ENCODE data around the gene AHCY.
"Not testable (repeated sequence)": the region's sequence is repeated elsewhere in the genome, so short reads cannot be mapped to it uniquely, and the experiment has no call there.

Gene AHCY

GRCh38 chr20:34302723-34303533 is at the start of gene AHCY:
Gene AHCY (minus strand): TSS chr20:34303355. CDS start chr20:34303270, 85 bp downstream.
- DNase-seq, result peak; percentile 99

DNA sequence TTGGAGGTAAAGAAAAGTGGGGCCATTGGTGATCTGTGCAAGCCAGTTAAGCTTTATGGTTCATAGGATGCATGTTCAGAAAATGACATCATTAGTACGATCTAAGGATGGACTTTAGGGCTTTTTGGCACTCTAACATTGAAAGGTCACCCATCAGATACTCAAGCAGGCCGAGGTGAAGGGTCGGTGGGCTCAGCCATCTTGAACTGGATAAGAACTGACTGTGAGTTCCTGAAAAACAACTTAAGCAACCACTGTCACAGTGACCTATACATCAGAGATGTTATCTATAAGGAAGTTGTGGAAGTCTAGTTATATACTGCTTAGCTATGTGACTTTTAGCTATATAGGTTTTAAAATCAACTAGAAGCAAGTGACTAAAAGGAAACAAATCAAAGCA is 46.9 kb upstream of the AHCY start:
- no peak for DNase-seq

- DNase-seq, result no peak
Measured at GRCh38 chr20:34347571-34347970, 44.4 kb upstream of the AHCY start.

DNA sequence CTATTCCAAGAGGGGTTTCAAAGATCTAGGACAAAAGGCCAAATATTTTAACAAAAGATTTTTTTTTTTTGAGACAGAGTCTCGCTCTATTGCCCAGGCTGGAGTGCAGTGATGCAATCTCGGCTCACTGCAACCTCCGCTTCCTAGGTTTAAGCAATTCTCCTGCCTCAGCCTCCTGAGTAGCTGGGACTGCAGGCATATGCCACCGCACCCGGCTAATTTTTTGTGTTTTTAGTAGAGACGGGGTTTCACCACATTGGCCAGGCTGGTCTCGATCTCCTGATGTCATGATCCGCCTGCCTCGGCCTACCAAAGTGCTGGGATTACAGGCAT is 43.3 kb upstream of the AHCY start:
- not testable (repeated sequence) for DNase-seq

DNA sequence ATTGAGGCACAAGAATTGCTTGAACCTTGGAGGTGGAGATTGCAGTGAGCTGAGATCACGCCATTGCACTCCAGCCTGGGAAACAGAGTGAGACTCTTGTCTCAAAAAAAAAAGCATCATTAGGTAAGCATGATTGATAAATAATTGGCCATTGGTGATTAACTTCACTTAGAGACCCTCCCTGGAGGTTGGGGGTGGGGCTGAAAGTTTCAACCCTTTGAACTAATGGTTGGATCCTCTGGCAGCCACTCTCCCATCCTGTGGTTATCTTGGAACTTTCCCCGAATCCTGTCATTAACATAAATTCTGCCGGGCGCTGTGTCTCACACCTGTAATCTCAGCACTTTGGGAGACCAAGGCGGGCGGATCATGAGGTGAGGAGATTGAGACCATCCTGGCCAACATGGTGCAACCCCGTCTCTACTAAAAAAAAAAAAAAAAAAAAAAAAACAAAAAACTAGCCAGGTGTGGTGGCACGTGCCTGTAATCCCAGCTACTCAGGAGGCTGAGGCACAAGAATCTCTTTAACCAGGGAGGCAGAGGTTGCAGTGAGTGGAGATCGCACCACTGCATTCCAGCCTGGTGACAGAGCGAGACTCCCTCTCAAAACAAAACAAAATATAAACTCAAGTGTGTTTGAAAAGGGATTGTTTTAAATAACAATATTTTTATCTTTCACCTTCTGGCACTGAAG is 42.8 kb upstream of the AHCY start:
- not testable (repeated sequence) for DNase-seq

DNA sequence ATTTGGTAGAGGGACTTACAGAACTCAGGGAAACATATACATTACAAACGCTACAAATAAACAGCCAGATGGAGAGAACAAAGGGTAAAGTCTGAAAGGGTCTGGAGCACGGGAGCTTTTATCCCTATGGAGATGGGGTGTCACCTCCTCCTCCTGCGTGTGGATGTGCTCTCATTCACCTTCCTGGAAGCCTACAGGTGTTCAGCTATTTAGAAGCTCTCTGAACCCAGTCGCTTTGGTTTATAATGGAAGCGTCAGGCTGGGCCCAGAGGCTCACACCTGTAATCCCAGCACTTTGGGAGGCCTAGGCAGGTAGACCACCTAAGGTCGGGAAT is 42.2 kb upstream of the AHCY start:
- DNase-seq, result no peak

GRCh38 chr20:34344238-34344637 is 41.1 kb upstream of the AHCY start:
- DNase-seq, result no peak

DNA sequence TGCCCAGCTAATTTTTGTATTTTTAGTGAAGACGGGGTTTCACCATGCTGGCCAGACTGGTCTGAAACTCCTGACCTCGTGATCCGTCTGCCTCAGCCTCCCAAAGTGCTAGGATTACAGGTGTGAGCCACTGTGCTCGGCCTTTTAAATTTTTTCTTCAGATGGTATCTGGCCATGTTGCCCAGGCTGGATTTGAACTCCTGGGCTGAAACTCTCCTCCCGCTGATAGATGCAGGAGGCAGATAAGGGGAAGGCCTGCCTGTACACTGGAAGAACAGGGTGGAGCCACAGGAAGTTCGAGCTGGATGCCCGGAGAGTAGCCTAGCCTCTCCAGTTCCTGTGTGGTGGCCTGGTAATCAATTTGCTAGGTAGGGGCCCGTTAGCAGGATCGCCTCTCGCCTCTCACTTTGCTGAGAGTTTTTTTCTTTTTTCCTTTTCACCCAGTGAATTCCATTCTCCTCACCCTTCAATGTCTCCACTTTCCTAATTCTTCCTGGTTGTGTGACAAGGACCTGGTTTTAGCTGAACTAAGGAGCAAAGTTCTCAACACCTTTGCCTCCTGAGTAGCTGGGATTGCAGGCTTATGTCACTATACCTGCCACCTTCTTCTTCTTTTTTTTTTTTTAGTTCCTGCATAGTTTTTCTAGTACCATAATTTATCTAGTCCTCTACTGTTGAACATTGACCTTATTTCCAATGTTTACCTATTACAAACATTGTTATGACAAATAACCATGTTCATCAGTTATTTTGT is 40.5 kb upstream of the AHCY start:
- peak; percentile 16 for DNase-seq

DNA sequence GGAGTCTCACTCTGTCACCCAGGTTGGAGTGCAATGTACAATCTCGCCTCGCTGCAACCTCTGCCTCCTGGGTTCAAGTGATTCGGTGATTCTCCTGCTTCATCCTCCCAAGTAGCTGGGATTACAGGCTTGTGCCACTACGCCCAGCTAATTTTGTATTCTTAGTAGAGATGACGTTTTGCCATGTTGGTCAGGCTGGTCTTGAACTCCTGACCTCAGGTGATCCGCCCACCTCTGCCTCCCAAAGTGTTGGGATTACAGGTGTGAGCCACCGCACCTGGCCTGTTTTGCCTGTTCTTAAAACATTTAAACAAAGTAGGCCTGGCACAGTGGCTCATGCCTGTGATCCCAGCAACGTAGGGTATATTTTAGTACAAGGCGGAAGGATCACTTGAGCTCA is 38.0 kb upstream of the AHCY start:
- DNase-seq, result not testable (repeated sequence)

- peak; percentile 24 for DNase-seq
Measured at GRCh38 chr20:34340726-34341125, 37.6 kb upstream of the AHCY start.

GRCh38 chr20:34337982-34338726 is 35.0 kb upstream of the AHCY start:
- no peak for DNase-seq

DNA sequence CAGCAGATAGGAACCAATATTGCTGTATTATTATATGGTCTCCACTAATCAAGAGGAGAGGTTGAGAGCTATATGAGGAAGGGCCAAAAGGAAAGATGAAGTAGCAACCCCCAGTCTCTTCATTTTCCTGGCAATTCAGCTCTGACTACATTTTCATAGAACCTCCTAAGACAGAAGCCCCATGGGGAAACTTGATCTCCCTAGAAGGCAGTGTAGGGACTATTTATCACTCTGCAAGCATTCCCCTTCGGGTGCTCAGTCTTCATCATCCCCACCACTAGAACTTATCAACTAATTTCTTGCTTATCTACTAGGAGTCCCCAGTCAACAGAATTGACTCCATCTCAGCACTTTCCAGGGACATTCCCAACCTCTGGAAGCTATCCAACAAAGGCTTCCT is 34.4 kb upstream of the AHCY start:
- DNase-seq, result no peak

DNA sequence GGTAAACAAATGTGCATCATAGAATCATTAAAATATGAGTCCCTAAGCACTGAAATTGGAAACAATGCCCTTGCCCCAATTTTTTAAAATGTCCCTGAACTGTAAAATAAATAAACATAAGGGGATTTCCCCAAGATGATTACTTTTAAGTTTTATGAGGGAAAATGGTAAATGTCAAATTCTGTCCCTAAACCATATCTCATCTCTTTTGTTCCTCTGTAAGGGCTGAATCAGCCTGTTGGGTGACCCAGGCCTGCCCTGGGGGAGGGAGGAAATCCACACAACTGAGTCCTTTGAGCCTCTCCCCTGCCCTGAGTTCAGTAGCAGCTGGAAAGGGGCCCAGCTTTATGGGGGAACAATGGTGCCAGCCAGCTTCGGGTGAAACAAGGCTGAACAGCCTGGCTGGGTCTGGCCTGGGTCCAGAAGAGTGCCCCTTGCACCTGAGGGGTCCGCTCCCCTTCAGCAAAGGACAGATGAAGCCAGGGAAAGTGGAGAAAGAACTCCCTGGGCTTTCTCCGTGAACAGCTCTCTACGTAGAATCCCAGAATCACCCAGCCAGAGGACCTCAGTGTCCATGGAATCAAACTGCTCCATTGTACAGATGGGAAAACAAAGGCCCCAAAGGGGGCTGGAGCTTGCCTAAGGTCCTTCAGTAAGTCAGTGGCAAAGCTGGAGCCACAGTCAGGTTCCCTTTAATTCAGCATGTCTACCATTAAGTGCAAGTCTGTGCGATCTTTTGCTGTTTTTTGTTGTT is 31.7 kb upstream of the AHCY start:
- no peak for DNase-seq

DNA sequence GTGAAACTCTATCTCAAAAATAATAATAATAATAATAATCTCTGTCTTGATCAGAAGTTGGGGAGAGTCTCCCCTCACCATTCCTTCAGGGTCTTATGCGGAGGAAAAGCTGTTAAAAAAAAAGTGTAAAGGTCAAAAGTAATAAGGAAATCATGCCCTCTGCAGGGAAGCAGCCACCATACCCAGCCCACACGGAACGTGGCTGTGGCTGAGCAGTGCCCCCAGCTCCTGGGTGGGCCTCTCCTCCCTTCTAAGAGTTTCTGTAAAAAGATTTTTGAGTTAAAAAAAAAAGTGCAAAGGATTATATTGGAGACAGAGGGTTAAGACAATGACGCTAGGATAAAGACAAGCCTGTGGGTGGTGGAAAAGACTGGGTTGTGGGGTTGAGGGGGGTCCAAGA is 30.6 kb upstream of the AHCY start:
- DNase-seq, result no peak

DNA sequence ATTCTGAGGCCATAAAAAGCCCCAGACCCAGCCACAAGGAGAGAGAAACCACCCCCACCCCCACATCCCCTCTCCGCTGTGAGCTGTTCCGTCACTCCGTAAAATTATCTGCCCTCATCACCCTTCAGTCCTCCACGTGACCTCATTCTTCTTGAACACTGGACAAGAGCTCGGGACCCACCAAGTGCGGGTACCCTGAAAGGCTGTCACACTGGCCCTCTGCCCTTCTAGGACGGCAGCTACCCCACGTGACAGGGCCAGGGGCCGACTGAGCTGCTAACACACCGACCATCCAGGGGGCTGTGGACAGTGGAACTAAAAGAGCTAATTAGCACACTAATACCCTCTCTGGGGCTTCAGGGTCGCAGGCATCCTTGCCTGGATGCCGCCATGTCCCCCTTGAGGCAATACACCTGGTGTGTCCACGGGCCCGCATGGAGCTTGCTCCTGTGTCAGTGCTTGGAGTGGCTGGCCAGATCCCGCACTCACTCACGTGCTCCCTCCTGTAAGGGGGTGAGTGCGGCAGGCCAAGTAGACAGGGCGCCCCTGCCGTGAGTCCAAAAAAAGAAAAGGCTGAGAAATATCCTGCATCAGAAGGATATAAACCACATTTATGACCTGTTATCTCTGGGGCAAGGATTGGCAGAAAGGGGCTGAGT is 29.2 kb upstream of the AHCY start:
- DNase-seq, result no peak

DNA sequence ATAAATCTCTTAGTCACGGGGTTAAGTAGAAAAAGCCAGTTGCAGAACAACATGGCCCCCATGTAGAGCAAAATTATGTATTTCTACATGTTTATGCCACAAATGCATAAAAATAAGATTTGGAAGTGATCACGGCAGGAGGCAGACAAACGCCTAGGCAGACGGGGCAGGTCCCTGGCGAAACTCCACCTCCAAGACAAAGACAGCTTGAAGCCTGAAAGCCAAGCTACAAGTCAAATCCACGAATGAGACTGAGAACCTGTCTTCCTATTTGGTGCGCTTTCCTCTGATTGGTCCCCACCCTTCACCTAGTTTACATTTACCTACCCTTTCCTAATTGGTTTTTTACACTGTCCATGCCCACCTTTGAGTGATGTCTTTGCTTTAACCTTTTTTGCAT is 28.7 kb upstream of the AHCY start:
- no peak for DNase-seq

- not testable (repeated sequence) for DNase-seq
Measured at GRCh38 chr20:34330861-34331544, 27.8 kb upstream of the AHCY start.

- no peak for DNase-seq
Measured at GRCh38 chr20:34328928-34329677, 25.9 kb upstream of the AHCY start.

DNA sequence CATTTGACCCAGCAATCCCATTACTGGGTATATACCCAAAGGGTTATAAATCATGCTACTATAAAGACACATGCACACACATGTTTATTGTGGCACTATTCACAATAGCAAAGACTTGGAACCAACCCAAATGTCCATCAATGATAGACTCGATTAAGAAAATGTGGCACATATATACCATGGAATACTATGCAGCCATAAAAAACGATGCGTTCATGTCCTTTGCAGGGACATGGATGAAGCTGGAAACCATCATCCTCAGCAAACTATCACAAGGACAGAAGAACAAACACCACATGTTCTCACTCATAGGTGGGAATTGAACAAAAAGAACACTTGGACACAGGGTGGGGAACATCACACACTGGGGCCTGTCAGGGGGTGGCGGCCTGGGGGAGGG is 25.1 kb upstream of the AHCY start:
- not testable (repeated sequence) for DNase-seq

- DNase-seq, result no peak
Measured at GRCh38 chr20:34324541-34324940, 21.4 kb upstream of the AHCY start.
